ENCODE measurements around the gene TIGD4. TPM values are rescaled to one million over a fixed set of nuclear protein-coding genes. Genes with fewer than 3 reads are reported as not detected.

TIGD4 gene
- total RNA-seq, 1 donor from 2014 or later = under 0.01 TPM

DNA sequence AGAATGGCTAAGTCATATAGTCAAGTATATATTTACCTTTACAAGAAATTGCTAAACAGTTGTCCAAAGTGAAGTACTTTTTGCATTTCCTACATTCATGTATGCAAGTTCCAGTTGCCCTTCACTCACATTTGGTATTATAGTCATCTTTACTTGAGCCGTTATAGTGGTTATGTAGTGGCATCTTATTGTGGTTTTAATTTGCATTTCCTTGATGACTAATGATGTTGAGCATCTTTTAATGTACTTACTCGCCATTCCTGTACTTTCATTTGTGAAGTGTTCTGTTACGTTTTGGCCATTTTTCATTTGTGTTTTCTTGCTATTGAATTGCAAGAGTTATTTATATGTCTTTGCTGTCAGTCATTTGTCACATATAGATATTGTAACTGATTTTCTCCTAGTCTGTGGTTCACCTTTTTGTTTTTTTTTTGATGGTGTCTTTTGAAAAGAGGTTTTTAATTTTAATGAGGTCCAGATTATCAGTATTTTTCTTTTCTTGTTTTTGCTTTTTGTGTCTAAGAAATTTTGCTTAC, 27.8 kb upstream of the TIGD4 start:
- DNase-seq (ENCODE audit: low read depth) = peak; percentile 48
- Histone ChIP-seq H3K27me3 (ENCODE audit: control insufficient read depth, insufficient read depth, low read length) (no peaks in the 10 kb centered on the region), H3K4me3 (ENCODE audit: low read depth, low read length) (no peak overlapping the region), H3K36me3 (ENCODE audit: control insufficient read depth, insufficient read depth, low read length) (no peaks in the 10 kb centered on the region)
- FAIRE-seq = no peak
- TF ChIP-seq, protein P1, sequence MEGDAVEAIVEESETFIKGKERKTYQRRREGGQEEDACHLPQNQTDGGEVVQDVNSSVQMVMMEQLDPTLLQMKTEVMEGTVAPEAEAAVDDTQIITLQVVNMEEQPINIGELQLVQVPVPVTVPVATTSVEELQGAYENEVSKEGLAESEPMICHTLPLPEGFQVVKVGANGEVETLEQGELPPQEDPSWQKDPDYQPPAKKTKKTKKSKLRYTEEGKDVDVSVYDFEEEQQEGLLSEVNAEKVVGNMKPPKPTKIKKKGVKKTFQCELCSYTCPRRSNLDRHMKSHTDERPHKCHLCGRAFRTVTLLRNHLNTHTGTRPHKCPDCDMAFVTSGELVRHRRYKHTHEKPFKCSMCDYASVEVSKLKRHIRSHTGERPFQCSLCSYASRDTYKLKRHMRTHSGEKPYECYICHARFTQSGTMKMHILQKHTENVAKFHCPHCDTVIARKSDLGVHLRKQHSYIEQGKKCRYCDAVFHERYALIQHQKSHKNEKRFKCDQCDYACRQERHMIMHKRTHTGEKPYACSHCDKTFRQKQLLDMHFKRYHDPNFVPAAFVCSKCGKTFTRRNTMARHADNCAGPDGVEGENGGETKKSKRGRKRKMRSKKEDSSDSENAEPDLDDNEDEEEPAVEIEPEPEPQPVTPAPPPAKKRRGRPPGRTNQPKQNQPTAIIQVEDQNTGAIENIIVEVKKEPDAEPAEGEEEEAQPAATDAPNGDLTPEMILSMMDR (IDR thresholded peaks at IDR 0.05; ENCODE audit: insufficient read depth, low read length, severe bottlenecking) = no peak

DNA sequence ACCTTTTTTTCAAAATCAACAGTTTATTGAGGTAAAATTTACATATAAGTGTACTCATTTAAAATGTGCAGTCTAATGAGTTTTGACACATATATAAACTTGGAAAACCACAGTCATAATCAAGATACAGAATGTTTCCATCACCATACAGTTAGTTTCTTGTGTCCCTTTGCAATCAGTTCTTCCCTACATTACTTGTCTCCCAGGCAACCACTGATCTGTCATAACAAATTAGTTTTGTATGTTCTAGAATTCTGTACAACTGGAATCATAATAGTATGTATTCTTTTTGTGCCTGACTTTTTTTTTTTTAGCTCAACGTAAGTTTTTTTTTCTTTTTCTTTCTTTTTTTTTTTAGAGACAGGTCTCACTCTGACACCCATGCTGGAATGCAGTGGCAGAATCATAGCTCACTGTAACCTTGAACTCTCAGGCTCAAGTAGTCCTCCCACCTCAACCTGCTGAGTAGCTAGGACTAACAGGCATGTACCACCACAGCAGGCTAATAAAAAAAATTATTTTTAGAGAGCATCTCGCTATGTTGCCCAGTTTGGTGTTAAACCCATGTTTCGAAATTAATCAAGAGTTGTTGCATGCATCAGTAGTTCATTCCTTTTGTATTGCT, 27.1 kb upstream of the TIGD4 start:
- no peak for DNase-seq (ENCODE audit: low read depth)
- no peak for FAIRE-seq
- Histone ChIP-seq H3K36me3 (ENCODE audit: control insufficient read depth, insufficient read depth, low read length) (no peaks in the 10 kb centered on the region), H3K4me3 (ENCODE audit: low read depth, low read length) (no peak overlapping the region), H3K27me3 (ENCODE audit: control insufficient read depth, insufficient read depth, low read length) (no peaks in the 10 kb centered on the region)
- TF ChIP-seq, protein P1 (IDR thresholded peaks at IDR 0.05; ENCODE audit: insufficient read depth, low read length, severe bottlenecking) = no peak

DNA sequence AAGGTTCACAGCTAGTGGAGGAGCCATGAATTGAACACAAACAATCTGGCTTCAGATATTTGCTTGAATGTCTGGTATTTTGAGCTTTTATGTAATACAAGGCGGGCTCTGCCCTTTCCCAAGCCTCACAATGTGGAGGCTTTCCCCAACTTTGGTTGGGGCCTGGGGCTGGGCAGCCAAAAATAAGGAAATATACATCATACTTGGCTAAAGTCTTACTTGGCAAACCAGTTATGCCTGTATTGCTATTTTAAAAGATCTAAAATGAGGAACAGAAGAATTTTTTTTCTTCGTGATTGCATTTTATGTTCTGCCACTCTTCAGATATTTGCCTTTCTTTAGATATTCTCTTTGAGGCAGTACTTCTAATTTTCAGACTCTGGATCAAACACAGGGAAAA, 26.3 kb upstream of the TIGD4 start:
- DNase-seq (ENCODE audit: low read depth) (peak; percentile 15), FAIRE-seq (no peak)
- TF ChIP-seq, protein P1 (IDR thresholded peaks at IDR 0.05; ENCODE audit: insufficient read depth, low read length, severe bottlenecking) = no peak
- H3K27me3 ChIP-seq (ENCODE audit: control insufficient read depth, insufficient read depth, low read length) = no peaks in the 10 kb centered on the region
- H3K36me3 ChIP-seq (ENCODE audit: control insufficient read depth, insufficient read depth, low read length) = no peaks in the 10 kb centered on the region
- no peak overlapping the region for H3K4me3 ChIP-seq (ENCODE audit: low read depth, low read length)

- no peaks in the 10 kb centered on the region for H3K27me3 ChIP-seq (ENCODE audit: control insufficient read depth, insufficient read depth, low read length)
- TF ChIP-seq, protein P1 (IDR thresholded peaks at IDR 0.05; ENCODE audit: insufficient read depth, low read length, severe bottlenecking) = no peak
- DNase-seq (ENCODE audit: low read depth) (no peak), FAIRE-seq (no peak)
- no peak overlapping the region for H3K4me3 ChIP-seq (ENCODE audit: low read depth, low read length)
- H3K36me3 ChIP-seq (ENCODE audit: control insufficient read depth, insufficient read depth, low read length) = no peaks in the 10 kb centered on the region
Observed at GRCh38 chr4:152805071-152805650, 25.6 kb upstream of the TIGD4 start.

DNA sequence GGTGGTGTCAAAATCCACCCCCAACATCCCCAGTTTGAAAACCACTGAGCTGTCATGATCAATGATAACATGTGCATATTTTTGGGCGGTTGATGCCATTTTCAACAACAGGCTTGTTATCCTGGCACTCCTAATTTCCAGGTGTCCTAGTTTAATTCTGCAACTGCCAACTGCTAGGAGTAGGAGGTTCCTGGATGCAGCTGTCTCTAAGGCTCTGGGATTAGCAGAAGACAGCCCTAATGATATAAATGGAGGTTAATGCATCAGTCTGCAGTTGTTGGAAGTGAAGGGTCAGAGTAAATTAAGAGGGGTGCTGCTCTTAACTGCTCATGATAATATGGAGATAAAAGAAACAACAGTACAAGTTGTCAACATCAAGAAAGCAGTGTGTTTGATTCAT, 24.0 kb upstream of the TIGD4 start:
- FAIRE-seq (no peak), DNase-seq (ENCODE audit: low read depth) (no peak)
- no peak overlapping the region for H3K4me3 ChIP-seq (ENCODE audit: low read depth, low read length)

More for the DNA sequence above, 24.0 kb upstream of the TIGD4 start:
- Histone ChIP-seq H3K36me3 (ENCODE audit: control insufficient read depth, insufficient read depth, low read length) (no peaks in the 10 kb centered on the region), H3K27me3 (ENCODE audit: control insufficient read depth, insufficient read depth, low read length) (no peaks in the 10 kb centered on the region)
- TF ChIP-seq, protein P1 (IDR thresholded peaks at IDR 0.05; ENCODE audit: insufficient read depth, low read length, severe bottlenecking) = no peak
